Nephron progenitor cell (in vitro differentiated cells): ENCODE measurements around the gene ZBTB45.

Experiments used
- DNase-seq: peaks from one replicate; pipeline ENCODE4 v3.0.0; 2021
- H3K27ac Mint-ChIP-seq: 2 replicates; pipeline ENCODE4 v1.8.0; 2021; ENCODE audit warnings: mild to moderate bottlenecking, moderate library complexity, mixed read lengths
- H3K27me3 Mint-ChIP-seq: 2 replicates; pipeline ENCODE4 v1.8.0; 2021; ENCODE audit warnings: mild to moderate bottlenecking, low read depth, mixed read lengths; ENCODE audit not compliant: poor library complexity
- H3K36me3 Mint-ChIP-seq: 2 replicates; pipeline ENCODE4 v1.8.0; 2021; ENCODE audit warnings: low read depth, mixed read lengths
- H3K4me1 Mint-ChIP-seq: 2 replicates; pipeline ENCODE4 v1.8.0; 2021; ENCODE audit warnings: mixed read lengths
- H3K4me3 Mint-ChIP-seq: 2 replicates; pipeline ENCODE4 v1.8.0; 2021; ENCODE audit warnings: mild to moderate bottlenecking, moderate library complexity, mixed read lengths
- H3K9me3 Mint-ChIP-seq: 2 replicates; pipeline ENCODE4 v1.8.0; 2021; ENCODE audit warnings: mild to moderate bottlenecking, moderate library complexity, mixed read lengths
- TF ChIP-seq, protein P1 (sequence below): fragments of 200-600 bp; sonication (generic); IDR thresholded peaks from 2 replicates; pipeline ENCODE4 v1.5.0; 2021; ENCODE audit warnings: antibody characterized with exemption

The ZBTB45 gene

DNA sequence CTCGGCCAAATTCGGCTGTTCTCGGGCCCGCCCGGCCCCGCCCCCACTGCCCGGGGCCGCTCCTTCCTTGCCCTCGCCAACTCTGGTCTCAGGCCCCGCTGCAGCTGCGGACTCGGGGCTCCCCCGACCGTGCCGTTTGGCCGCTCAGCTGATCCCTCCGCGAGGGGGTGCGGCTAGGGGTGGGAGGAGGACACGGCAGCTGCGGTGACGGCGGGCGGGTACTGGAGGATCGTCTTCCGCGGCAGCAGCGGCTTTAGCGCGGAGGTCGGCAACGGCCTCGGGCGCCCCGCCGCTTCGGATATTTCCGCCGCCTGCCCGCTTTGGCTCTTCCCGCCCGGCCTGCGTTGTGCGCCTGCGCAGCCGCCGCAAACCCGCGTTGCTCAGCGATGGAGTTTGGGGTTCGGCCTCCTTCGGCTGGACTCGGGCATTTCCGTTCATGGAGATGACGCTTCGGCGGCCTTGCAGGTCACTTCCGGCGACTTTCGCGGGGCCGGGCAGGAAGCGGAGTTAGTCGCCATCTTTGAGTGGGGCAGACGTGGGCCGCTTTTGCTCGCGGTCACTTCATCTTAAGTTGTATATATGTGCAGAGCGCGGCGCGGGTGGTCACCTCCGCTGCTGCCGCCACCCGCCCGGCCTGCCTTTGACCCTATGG, 39.1 kb upstream of the ZBTB45 start:
- TF ChIP-seq, protein P1, sequence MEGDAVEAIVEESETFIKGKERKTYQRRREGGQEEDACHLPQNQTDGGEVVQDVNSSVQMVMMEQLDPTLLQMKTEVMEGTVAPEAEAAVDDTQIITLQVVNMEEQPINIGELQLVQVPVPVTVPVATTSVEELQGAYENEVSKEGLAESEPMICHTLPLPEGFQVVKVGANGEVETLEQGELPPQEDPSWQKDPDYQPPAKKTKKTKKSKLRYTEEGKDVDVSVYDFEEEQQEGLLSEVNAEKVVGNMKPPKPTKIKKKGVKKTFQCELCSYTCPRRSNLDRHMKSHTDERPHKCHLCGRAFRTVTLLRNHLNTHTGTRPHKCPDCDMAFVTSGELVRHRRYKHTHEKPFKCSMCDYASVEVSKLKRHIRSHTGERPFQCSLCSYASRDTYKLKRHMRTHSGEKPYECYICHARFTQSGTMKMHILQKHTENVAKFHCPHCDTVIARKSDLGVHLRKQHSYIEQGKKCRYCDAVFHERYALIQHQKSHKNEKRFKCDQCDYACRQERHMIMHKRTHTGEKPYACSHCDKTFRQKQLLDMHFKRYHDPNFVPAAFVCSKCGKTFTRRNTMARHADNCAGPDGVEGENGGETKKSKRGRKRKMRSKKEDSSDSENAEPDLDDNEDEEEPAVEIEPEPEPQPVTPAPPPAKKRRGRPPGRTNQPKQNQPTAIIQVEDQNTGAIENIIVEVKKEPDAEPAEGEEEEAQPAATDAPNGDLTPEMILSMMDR, result no peak
- Mint-ChIP-seq H3K27me3 (peaks cover 8% of the 10 kb centered on the region), H3K36me3 (peaks cover 14% of the 10 kb centered on the region), H3K4me3 (peak overlapping the region; percentile 99), H3K27ac (peak overlapping the region; percentile 100), H3K4me1 (peaks cover 65% of the 10 kb centered on the region), H3K9me3 (no peaks in the 10 kb centered on the region)
- peak; percentile 100 for DNase-seq

DNA sequence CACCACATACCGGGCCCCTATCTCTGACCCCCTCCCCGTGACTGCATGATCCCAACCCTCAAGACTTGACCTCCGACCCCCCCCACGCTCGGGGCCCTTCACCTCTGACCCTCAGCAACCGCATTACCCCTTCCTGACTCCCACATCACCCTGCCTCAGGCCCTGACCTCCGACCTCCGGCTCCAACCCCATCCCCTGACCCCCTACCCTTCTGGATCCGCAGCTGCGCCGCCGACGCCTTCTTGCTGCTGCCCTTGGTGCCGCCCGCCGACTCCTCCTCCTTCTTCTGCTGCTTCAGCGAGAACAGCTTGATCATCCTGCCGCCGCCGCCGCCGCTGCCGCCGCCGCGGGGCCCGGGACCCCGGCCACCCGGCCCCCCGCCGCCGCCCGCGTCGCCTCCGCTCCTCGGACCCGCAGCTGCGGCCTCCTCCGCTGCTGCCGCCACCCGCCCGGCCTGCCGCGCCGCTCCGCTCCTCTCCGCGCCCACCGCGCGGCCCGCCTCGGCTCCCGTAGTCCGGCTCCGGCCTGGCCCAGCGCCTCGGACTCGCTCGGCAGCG, 38.5 kb upstream of the ZBTB45 start, which contains the start of gene UBE2M:
Gene UBE2M (minus strand): TSS at position 546 of the 557 bp plus-strand sequence. CDS start 230 bp downstream, at position 316.
- peak within 1 kb of the TSS; percentile 99 for H3K4me3 Mint-ChIP-seq
- peak; percentile 79 for DNase-seq
- peak within 1 kb of the TSS; percentile 100 for H3K27ac Mint-ChIP-seq
- peaks cover 64% of the 10 kb centered on the region for H3K4me1 Mint-ChIP-seq
- TF ChIP-seq, protein P1, result no peak
- no peaks in the 10 kb centered on the region for H3K9me3 Mint-ChIP-seq
- peaks cover 7% of the 10 kb centered on the region for H3K27me3 Mint-ChIP-seq
- peaks cover 13% of the 10 kb centered on the region for H3K36me3 Mint-ChIP-seq

DNA sequence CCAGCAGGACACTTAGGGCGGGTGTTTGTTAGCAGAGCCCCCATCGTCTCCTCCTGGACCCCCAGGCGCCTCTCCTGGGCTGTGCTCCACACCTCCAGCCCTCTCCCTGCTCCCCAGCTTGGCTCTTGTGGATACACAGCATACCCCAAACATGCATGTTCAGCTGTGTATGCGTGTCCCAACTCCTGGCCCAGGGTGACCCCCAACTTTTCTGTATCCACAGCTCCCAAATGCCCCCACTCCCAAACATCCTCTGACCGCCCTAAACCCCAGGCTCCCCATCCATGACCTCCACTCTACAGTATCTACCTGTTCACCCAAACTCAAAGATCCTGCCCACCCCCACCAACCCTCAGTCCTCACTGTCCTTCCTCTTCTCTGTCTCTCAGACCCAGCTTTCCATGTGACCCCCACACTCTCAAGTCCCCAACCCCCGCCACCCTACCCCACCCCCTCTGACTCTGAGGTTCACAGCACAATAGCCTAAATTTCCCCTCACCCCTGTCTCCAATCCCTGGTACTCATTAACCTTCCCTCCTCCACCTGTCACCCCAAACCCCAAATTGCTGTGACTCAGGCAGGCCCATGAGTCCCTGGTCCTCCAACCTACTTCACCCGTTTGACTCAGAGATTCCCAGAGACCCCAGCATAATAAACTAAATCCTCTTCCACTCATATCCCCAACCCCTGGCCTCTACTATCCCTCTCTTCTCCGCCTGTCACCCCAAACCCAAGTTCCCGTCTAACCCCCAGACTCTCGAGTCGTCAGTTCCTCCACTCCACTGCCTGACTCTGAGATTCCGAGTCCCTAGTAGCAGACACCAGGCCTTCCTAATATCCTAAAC, 37.8 kb upstream of the ZBTB45 start:
- H3K9me3 Mint-ChIP-seq, result no peaks in the 10 kb centered on the region
- H3K36me3 Mint-ChIP-seq, result peaks cover 19% of the 10 kb centered on the region
- H3K27me3 Mint-ChIP-seq, result peaks cover 7% of the 10 kb centered on the region
- DNase-seq, result no peak
- TF ChIP-seq, protein P1, result no peak
- peaks cover 70% of the 10 kb centered on the region for H3K4me1 Mint-ChIP-seq
- H3K4me3 Mint-ChIP-seq, result peak overlapping the region; percentile 99
- H3K27ac Mint-ChIP-seq, result peak overlapping the region; percentile 99

DNA sequence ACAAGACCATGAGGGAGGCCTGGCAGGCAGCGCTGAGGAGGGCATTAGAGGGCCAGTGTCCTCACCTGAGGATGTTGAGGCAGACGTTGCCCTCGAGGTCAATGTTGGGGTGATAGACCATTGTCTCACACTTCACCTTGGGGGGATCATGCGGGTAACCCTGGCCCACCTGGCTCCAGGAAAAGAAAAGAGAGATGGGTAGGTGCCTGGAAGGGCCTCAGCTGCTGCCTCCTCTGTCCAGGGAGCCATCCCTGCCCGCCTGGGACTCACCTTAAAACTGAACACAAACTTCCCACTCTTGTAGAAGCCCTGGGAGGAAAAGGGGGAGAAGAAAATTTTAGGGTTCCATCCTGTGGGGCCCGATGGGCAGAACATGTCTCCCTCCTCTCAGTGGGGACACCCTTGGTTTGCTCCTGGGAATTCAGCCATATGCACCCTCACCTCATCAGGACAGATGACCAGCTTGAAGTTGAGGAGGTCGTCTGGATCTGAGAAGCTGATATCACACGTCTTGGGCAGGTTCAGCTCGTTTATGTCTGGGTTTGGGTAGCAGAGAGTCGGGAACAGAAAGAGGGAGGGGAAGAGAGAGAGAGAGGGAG, 37.1 kb upstream of the ZBTB45 start:
- peaks cover 71% of the 10 kb centered on the region for H3K4me1 Mint-ChIP-seq

DNA sequence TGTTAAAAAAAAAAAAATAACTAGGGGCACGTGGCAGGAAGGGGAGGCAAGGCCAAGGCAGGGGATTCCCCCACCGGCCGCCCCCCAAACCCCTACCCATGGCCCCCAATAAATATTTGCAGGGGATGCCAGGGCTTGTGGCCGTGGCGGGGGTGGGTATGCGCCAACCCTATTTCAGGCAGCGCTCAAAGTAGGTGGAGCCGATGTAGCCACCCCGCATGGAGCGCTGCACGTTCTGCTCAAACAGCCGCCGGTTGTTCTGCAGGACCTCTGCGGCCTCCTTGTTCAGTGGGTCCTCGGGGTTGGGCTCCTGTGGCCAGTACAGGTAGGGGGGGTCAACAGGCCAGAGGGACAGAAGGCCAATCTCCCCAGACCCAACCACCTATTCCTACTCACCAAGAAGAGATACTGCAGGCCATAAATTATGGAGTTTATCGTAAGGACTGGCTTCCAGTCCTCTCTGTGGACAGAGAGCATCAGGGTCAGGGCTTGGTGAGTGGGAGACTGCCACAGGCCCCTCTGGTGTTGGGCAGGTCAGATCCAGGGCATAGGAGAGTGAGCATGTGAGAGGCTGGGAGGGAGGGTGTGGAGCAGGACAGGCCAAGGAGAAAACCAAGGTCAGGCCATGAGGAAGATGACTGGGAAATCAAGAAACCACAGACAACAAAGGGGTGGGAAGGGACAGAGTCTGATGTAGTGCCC, 36.5 kb upstream of the ZBTB45 start:
- TF ChIP-seq, protein P1, result no peak

More for the DNA sequence above, 37.1 kb upstream of the ZBTB45 start:
- peak overlapping the region; percentile 99 for H3K27ac Mint-ChIP-seq
- no peaks in the 10 kb centered on the region for H3K9me3 Mint-ChIP-seq
- H3K36me3 Mint-ChIP-seq, result peaks cover 26% of the 10 kb centered on the region
- DNase-seq, result no peak
- peak overlapping the region; percentile 99 for H3K4me3 Mint-ChIP-seq
- peaks cover 7% of the 10 kb centered on the region for H3K27me3 Mint-ChIP-seq
- TF ChIP-seq, protein P1, result no peak

More for the DNA sequence above, 36.5 kb upstream of the ZBTB45 start:
- Mint-ChIP-seq H3K4me3 (peak overlapping the region; percentile 99), H3K9me3 (no peaks in the 10 kb centered on the region), H3K36me3 (peaks cover 28% of the 10 kb centered on the region), H3K27ac (peak overlapping the region; percentile 99), H3K4me1 (peaks cover 66% of the 10 kb centered on the region), H3K27me3 (peaks cover 7% of the 10 kb centered on the region)
- no peak for DNase-seq
